Smooth muscle cell (in vitro differentiated cells): ENCODE data around the gene ACRBP. TPM values are rescaled to one million over a fixed set of nuclear protein-coding genes. Genes with fewer than 3 reads are reported as not detected.
A peak's percentile ranks its signal among the peaks of the same experiment; 100 is the strongest.

Experiments used
- DNase-seq: peaks from one replicate; lab custom pipeline; 2025; ENCODE audit not compliant: unreplicated experiment; lab: John Stamatoyannopoulos, UW
- H2AFZ ChIP-seq: fragments of 200-600 bp; sonication (generic); 2 replicates; pipeline ENCODE4 v1.6.0; 2016; ENCODE audit warnings: antibody characterized with exemption, low read depth, mild to moderate bottlenecking
- H3F3A ChIP-seq: fragments of 200-600 bp; sonication (generic); 2 replicates; pipeline ENCODE4 v1.6.0; 2017; ENCODE audit warnings: antibody characterized with exemption, low read depth
- H3K27ac ChIP-seq: fragments of 200-600 bp; sonication (generic); 2 replicates; pipeline ENCODE4 v1.5.1; 2016; ENCODE audit warnings: low read depth, mild to moderate bottlenecking
- H3K27me3 ChIP-seq: fragments of 200-600 bp; sonication (generic); 2 replicates; pipeline ENCODE4 v1.6.1; 2016; ENCODE audit warnings: low read depth, mild to moderate bottlenecking
- H3K36me3 ChIP-seq: fragments of 200-600 bp; sonication (generic); 2 replicates; pipeline ENCODE4 v1.5.1; 2016; ENCODE audit warnings: low read depth
- H3K4me1 ChIP-seq: fragments of 200-600 bp; sonication (generic); 2 replicates; pipeline ENCODE4 v1.5.1; 2016; ENCODE audit warnings: low read depth
- H3K4me2 ChIP-seq: fragments of 200-600 bp; sonication (generic); 2 replicates; pipeline ENCODE4 v1.6.0; 2016; ENCODE audit warnings: mild to moderate bottlenecking
- H3K4me3 ChIP-seq: fragments of 200-600 bp; sonication (generic); 2 replicates; pipeline ENCODE4 v1.5.1; 2016; ENCODE audit warnings: mild to moderate bottlenecking
- H3K79me2 ChIP-seq: fragments of 200-600 bp; sonication (generic); 2 replicates; pipeline ENCODE4 v1.6.0; 2016; ENCODE audit warnings: low read depth, mild to moderate bottlenecking
- H3K9ac ChIP-seq: fragments of 200-600 bp; sonication (generic); 2 replicates; pipeline ENCODE4 v1.6.0; 2016; ENCODE audit warnings: low read depth
- H3K9me3 ChIP-seq: fragments of 200-600 bp; sonication (generic); replicated peaks from 2 replicates; pipeline ENCODE4 v1.5.1; 2016; ENCODE audit warnings: low read depth
- H4K20me1 ChIP-seq: fragments of 200-600 bp; sonication (generic); 2 replicates; pipeline ENCODE4 v1.6.0; 2016; ENCODE audit warnings: low read depth
- CTCF ChIP-seq: fragments of 200-600 bp; sonication (generic); IDR thresholded peaks from 2 replicates; pipeline ENCODE4 v1.5.1; 2017; ENCODE audit warnings: borderline replicate concordance, mild to moderate bottlenecking, antibody characterized with exemption; ENCODE audit not compliant: insufficient read depth, poor library complexity, severe bottlenecking
- WGBS: methylation state at CpG from one replicate; pipeline ENCODE4 v1.1.7; 2016; ENCODE audit warnings: low lambda C conversion rate; 5-methylcytosine and 5-hydroxymethylcytosine counted together
- polyA plus RNA-seq: library from polyadenylated mRNA; unstranded; fragments of >200 nt; fragmentation: Nextera tagmentation; extraction: Ambion mirVana; gene quantifications from 2 replicates; pipeline ENCODE4 v1.2.1, GENCODE V29; 2016
- total RNA-seq: library from RNA; depleted of rRNA; stranded (reverse); fragments of >200 nt; gene quantifications from 2 replicates; pipeline ENCODE4 v1.2.3, GENCODE V29; 2014

The ACRBP gene
- total and polyA plus RNA-seq, 2 experiments from 2014 or later = not detected

- H2AFZ ChIP-seq = no peak overlapping the region
- no peak overlapping the region for H3K9ac ChIP-seq
- no peak for DNase-seq
- H3K9me3 ChIP-seq = no peaks in the 10 kb centered on the region
- peaks cover 38% of the 10 kb centered on the region for H3F3A ChIP-seq
- 34% methylated on average over 8 of the region's 8 CpGs for WGBS
- H3K36me3 ChIP-seq = no peaks in the 10 kb centered on the region
- peaks cover 51% of the 10 kb centered on the region for H3K4me1 ChIP-seq
- H3K27me3 ChIP-seq = no peaks in the 10 kb centered on the region
- peak overlapping the region; percentile 17 for H3K27ac ChIP-seq
- H3K79me2 ChIP-seq = peaks cover 36% of the 10 kb centered on the region
- H3K4me2 ChIP-seq = peak overlapping the region; percentile 70
- H4K20me1 ChIP-seq = peaks cover 36% of the 10 kb centered on the region
- TF ChIP-seq CTCF = no peak
- H3K4me3 ChIP-seq = no peak overlapping the region
Measured at GRCh38 chr12:6607751-6608591, 39.3 kb downstream of the ACRBP start.

GRCh38 chr12:6606331-6607131 lies 40.7 kb downstream of the ACRBP start:
- no peaks in the 10 kb centered on the region for H3K27me3 ChIP-seq
- H3K27ac ChIP-seq = peak overlapping the region; percentile 86
- peak overlapping the region; percentile 96 for H3K4me3 ChIP-seq
- H4K20me1 ChIP-seq = peaks cover 51% of the 10 kb centered on the region
- H3K36me3 ChIP-seq = no peaks in the 10 kb centered on the region
- H3F3A ChIP-seq = peaks cover 28% of the 10 kb centered on the region
- peaks cover 49% of the 10 kb centered on the region for H3K79me2 ChIP-seq
- under 1% methylated on average over 25 of the region's 70 CpGs for WGBS
- H3K4me1 ChIP-seq = peaks cover 38% of the 10 kb centered on the region
- no peak for TF ChIP-seq CTCF
- no peak for DNase-seq
- no peaks in the 10 kb centered on the region for H3K9me3 ChIP-seq
- H3K4me2 ChIP-seq = peak overlapping the region; percentile 92
- peak overlapping the region; percentile 92 for H3K9ac ChIP-seq
- no peak overlapping the region for H2AFZ ChIP-seq

- Histone ChIP-seq H4K20me1 (peaks cover 59% of the 10 kb centered on the region), H3K9ac (peak overlapping the region; percentile 92), H3F3A (peaks cover 19% of the 10 kb centered on the region), H3K9me3 (no peaks in the 10 kb centered on the region), H3K27me3 (no peaks in the 10 kb centered on the region), H3K4me3 (peak overlapping the region; percentile 96), H3K27ac (peak overlapping the region; percentile 86), H3K79me2 (peaks cover 57% of the 10 kb centered on the region), H2AFZ (no peak overlapping the region), H3K36me3 (peaks cover 6% of the 10 kb centered on the region), H3K4me2 (peak overlapping the region; percentile 92), H3K4me1 (peaks cover 32% of the 10 kb centered on the region)
- WGBS = 12% methylated on average over 18 of the region's 18 CpGs
- TF ChIP-seq CTCF = no peak
- DNase-seq = no peak
Measured at GRCh38 chr12:6605421-6606330, 41.6 kb downstream of the ACRBP start.
